ENCODE measurements around the gene D2HGDH. TPM values are rescaled to one million over a fixed set of nuclear protein-coding genes. Genes with fewer than 3 reads are reported as not detected.

Gene D2HGDH
- 7.4 and 26.9 TPM in 2 replicates for total RNA-seq (2014; rRNA removed; shearing (Covaris generic))

- H3K4me1 ChIP-seq (replicated peaks) = peaks cover 17% of the 10 kb centered on the region
- DNase-seq (ENCODE audit: low read depth in 1 of 2, low spot score in 2 of 2) = peak; percentile 77 to 92
- H3K36me3 ChIP-seq = peaks cover 9% of the 10 kb centered on the region
- H3K4me3 ChIP-seq = peak within 1 kb of the TSS; percentile 99
- no peaks in the 10 kb centered on the region for H3K27me3 ChIP-seq (replicated peaks)
- H3K9me3 ChIP-seq (replicated peaks) = peaks cover 6% of the 10 kb centered on the region
- H3K27ac ChIP-seq = peak within 1 kb of the TSS; percentile 35
These were observed at the start of gene D2HGDH for GRCh38 chr2:241734467-241735208. Gene D2HGDH (plus strand): TSS chr2:241734630. CDS start chr2:241735225, 595 bp downstream.

- no peak for DNase-seq (ENCODE audit: low read depth in 1 of 2, low spot score in 2 of 2)
- peaks cover 24% of the 10 kb centered on the region for H3K4me1 ChIP-seq (replicated peaks)
These were observed 48.1 kb upstream of the D2HGDH start for GRCh38 chr2:241686324-241686649.

GRCh38 chr2:241686650-241687425, 47.6 kb upstream of the D2HGDH start, which contains the start of gene DTYMK:
Gene DTYMK (minus strand): TSS chr2:241686815. CDS start chr2:241686783, 32 bp downstream.
- H3K36me3 ChIP-seq = peaks cover 69% of the 10 kb centered on the region
- peak; percentile 95 to 96 for DNase-seq (ENCODE audit: low read depth in 1 of 2, low spot score in 2 of 2)
- no peaks in the 10 kb centered on the region for H3K27me3 ChIP-seq (replicated peaks)
- H3K4me3 ChIP-seq = peak within 1 kb of the TSS; percentile 94
- peaks cover 18% of the 10 kb centered on the region for H3K4me1 ChIP-seq (replicated peaks)
- H3K9me3 ChIP-seq (replicated peaks) = no peaks in the 10 kb centered on the region
- peak within 1 kb of the TSS; percentile 83 for H3K27ac ChIP-seq

More at GRCh38 chr2:241686324-241686649, 48.1 kb upstream of the D2HGDH start:
- Histone ChIP-seq H3K4me3 (peak overlapping the region; percentile 94), H3K27me3 (replicated peaks) (no peaks in the 10 kb centered on the region), H3K27ac (peak overlapping the region; percentile 83), H3K9me3 (replicated peaks) (no peaks in the 10 kb centered on the region), H3K36me3 (peaks cover 70% of the 10 kb centered on the region)

- Histone ChIP-seq H3K4me1 (replicated peaks) (peaks cover 14% of the 10 kb centered on the region), H3K27ac (no peak overlapping the region), H3K4me3 (no peak overlapping the region), H3K27me3 (replicated peaks) (no peaks in the 10 kb centered on the region), H3K36me3 (peaks cover 58% of the 10 kb centered on the region), H3K9me3 (replicated peaks) (no peaks in the 10 kb centered on the region)
- DNase-seq (ENCODE audit: low read depth in 1 of 2, low spot score in 2 of 2) = no peak
These were observed 45.1 kb upstream of the D2HGDH start for GRCh38 chr2:241689306-241689705.

- Histone ChIP-seq H3K4me3 (no peak overlapping the region), H3K27me3 (replicated peaks) (no peaks in the 10 kb centered on the region), H3K36me3 (peaks cover 53% of the 10 kb centered on the region), H3K27ac (no peak overlapping the region), H3K9me3 (replicated peaks) (no peaks in the 10 kb centered on the region), H3K4me1 (replicated peaks) (peaks cover 14% of the 10 kb centered on the region)
- DNase-seq (ENCODE audit: low read depth in 1 of 2, low spot score in 2 of 2) = no peak
These were observed 44.2 kb upstream of the D2HGDH start for GRCh38 chr2:241690202-241690717.

GRCh38 chr2:241692448-241692847, 42.0 kb upstream of the D2HGDH start:
- Histone ChIP-seq H3K27ac (no peak overlapping the region), H3K4me3 (no peak overlapping the region), H3K27me3 (replicated peaks) (no peaks in the 10 kb centered on the region), H3K4me1 (replicated peaks) (peaks cover 8% of the 10 kb centered on the region), H3K9me3 (replicated peaks) (no peaks in the 10 kb centered on the region), H3K36me3 (peaks cover 43% of the 10 kb centered on the region)
- DNase-seq (ENCODE audit: low read depth in 1 of 2, low spot score in 2 of 2) = no peak

- Histone ChIP-seq H3K9me3 (replicated peaks) (no peaks in the 10 kb centered on the region), H3K36me3 (peaks cover 33% of the 10 kb centered on the region), H3K4me3 (no peak overlapping the region), H3K27me3 (replicated peaks) (no peaks in the 10 kb centered on the region), H3K27ac (no peak overlapping the region), H3K4me1 (replicated peaks) (peaks cover 2% of the 10 kb centered on the region; the same call in 1 of the 2 replicates)
- DNase-seq (ENCODE audit: low read depth in 1 of 2, low spot score in 2 of 2) = no peak
These were observed 38.8 kb upstream of the D2HGDH start for GRCh38 chr2:241695651-241696050.

GRCh38 chr2:241701149-241701398, 33.4 kb upstream of the D2HGDH start:
- Histone ChIP-seq H3K4me1 (replicated peaks) (peaks cover 19% of the 10 kb centered on the region), H3K36me3 (peaks cover 32% of the 10 kb centered on the region), H3K4me3 (peak overlapping the region; percentile 95), H3K27me3 (replicated peaks) (no peaks in the 10 kb centered on the region), H3K9me3 (replicated peaks) (peaks cover 5% of the 10 kb centered on the region; the same call in 1 of the 2 replicates), H3K27ac (peak overlapping the region; percentile 85; the same call in 1 of the 2 replicates)
- no peak for DNase-seq (ENCODE audit: low read depth in 1 of 2, low spot score in 2 of 2)

GRCh38 chr2:241701399-241702154, 32.9 kb upstream of the D2HGDH start, which contains the start of gene ING5:
Gene ING5 (plus strand): TSS chr2:241702039. CDS start chr2:241702066, 27 bp downstream.
- Histone ChIP-seq H3K9me3 (replicated peaks) (peaks cover 8% of the 10 kb centered on the region; the same call in 1 of the 2 replicates), H3K4me1 (replicated peaks) (peaks cover 19% of the 10 kb centered on the region), H3K36me3 (peaks cover 37% of the 10 kb centered on the region), H3K27ac (peak within 1 kb of the TSS; percentile 85), H3K27me3 (replicated peaks) (no peaks in the 10 kb centered on the region), H3K4me3 (peak within 1 kb of the TSS; percentile 95)
- DNase-seq (ENCODE audit: low read depth in 1 of 2, low spot score in 2 of 2) = peak; percentile 91 to 96

GRCh38 chr2:241702155-241703031, 32.0 kb upstream of the D2HGDH start:
- Histone ChIP-seq H3K27ac (peak overlapping the region; percentile 85), H3K4me3 (peak overlapping the region; percentile 95), H3K36me3 (peaks cover 46% of the 10 kb centered on the region), H3K4me1 (replicated peaks) (peaks cover 19% of the 10 kb centered on the region), H3K27me3 (replicated peaks) (no peaks in the 10 kb centered on the region), H3K9me3 (replicated peaks) (peaks cover 8% of the 10 kb centered on the region; the same call in 1 of the 2 replicates)
- DNase-seq (ENCODE audit: low read depth in 1 of 2, low spot score in 2 of 2) = peak; percentile 84 to 88

GRCh38 chr2:241703032-241703604, 31.3 kb upstream of the D2HGDH start:
- Histone ChIP-seq H3K27me3 (replicated peaks) (no peaks in the 10 kb centered on the region), H3K27ac (no peak overlapping the region)
- DNase-seq (ENCODE audit: low read depth in 1 of 2, low spot score in 2 of 2) = no peak

GRCh38 chr2:241706537-241706936, 27.9 kb upstream of the D2HGDH start:
- peaks cover 78% of the 10 kb centered on the region for H3K36me3 ChIP-seq

More at GRCh38 chr2:241703032-241703604, 31.3 kb upstream of the D2HGDH start:
- H3K4me1 ChIP-seq (replicated peaks) = peaks cover 19% of the 10 kb centered on the region
- H3K9me3 ChIP-seq (replicated peaks) = peaks cover 8% of the 10 kb centered on the region; the same call in 1 of the 2 replicates
- peaks cover 51% of the 10 kb centered on the region for H3K36me3 ChIP-seq
- peak overlapping the region; percentile 95 for H3K4me3 ChIP-seq

More at GRCh38 chr2:241706537-241706936, 27.9 kb upstream of the D2HGDH start:
- H3K9me3 ChIP-seq (replicated peaks) = peaks cover 8% of the 10 kb centered on the region; the same call in 1 of the 2 replicates
- H3K27me3 ChIP-seq (replicated peaks) = no peaks in the 10 kb centered on the region
- peaks cover 11% of the 10 kb centered on the region for H3K4me1 ChIP-seq (replicated peaks)
- no peak overlapping the region for H3K27ac ChIP-seq
- no peak for DNase-seq (ENCODE audit: low read depth in 1 of 2, low spot score in 2 of 2)
- H3K4me3 ChIP-seq = no peak overlapping the region

All from SJSA1 (cell line).